ENCODE results near the gene SAT1. TPM values are rescaled to one million over a fixed set of nuclear protein-coding genes. Genes with fewer than 3 reads are reported as not detected.

Gene SAT1
- total RNA-seq, 4 donors from 2014 or later, result 557 to 1,009 (median 639) TPM

DNA sequence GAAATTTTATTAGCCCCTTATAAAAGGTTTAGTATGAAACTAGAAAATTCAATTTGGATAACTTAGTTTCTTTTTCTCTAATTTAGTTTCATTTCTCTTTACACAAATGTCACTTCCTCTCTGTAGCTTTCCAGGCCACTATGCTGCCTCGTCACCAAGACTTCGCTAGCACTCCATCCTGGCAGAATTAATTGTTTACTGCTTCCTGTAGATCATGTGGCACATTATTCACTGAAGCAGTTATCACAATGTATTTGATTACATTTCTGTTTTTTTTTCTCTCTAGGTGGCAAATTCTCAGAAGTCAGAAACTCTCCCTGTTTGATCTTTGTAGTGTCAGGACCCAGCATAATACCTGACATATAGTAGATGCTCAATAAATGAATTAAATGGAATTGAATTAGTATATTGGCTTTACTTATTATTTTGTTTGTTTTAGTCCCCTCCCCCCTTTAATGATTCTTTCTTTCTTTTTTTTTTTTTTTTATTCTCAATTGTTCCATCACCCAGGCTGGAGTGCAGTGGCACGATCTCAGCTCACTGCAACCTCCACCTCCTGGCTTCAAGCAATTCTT, 9.3 kb upstream of the SAT1 start:
- no peak for TF ChIP-seq EP300 (IDR thresholded peaks at IDR 0.05)
- TF ChIP-seq, protein P1, sequence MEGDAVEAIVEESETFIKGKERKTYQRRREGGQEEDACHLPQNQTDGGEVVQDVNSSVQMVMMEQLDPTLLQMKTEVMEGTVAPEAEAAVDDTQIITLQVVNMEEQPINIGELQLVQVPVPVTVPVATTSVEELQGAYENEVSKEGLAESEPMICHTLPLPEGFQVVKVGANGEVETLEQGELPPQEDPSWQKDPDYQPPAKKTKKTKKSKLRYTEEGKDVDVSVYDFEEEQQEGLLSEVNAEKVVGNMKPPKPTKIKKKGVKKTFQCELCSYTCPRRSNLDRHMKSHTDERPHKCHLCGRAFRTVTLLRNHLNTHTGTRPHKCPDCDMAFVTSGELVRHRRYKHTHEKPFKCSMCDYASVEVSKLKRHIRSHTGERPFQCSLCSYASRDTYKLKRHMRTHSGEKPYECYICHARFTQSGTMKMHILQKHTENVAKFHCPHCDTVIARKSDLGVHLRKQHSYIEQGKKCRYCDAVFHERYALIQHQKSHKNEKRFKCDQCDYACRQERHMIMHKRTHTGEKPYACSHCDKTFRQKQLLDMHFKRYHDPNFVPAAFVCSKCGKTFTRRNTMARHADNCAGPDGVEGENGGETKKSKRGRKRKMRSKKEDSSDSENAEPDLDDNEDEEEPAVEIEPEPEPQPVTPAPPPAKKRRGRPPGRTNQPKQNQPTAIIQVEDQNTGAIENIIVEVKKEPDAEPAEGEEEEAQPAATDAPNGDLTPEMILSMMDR (IDR thresholded peaks at IDR 0.05), result no peak
- no peak for TF ChIP-seq POLR2A (IDR thresholded peaks at IDR 0.05)
- no peak for DNase-seq (ENCODE audit: low spot score in 2 of 2)
- H3K4me3 ChIP-seq, result no peak overlapping the region
- no peaks in the 10 kb centered on the region for H3K36me3 ChIP-seq
- no peaks in the 10 kb centered on the region for H3K27me3 ChIP-seq
- H3K4me1 ChIP-seq, result no peaks in the 10 kb centered on the region
- H3K27ac ChIP-seq, result peak overlapping the region in 1 of 4 donors; percentile 53
- 64 to 76% methylated on average over 3 of the region's 3 CpGs for WGBS, 2 donors
- H3K9me3 ChIP-seq, result no peaks in the 10 kb centered on the region

DNA sequence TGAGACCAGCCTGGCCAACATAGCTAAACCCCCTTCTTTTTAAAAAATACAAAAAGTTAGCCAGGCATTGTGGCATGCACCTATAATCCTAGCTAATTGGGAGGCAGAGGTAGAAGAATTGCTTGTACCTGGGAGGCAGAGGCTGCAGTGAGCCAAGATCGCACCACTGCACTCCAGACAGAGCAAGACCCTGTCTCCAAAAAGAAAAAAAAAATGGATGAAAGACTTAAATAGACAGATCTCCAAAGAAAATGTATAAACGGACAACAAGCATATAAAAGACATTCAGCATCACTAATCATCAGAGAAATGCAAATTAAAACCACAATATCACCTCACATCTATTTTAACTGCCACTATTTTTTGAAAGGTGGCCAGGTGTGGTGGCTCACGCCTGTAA, 6.6 kb upstream of the SAT1 start:
- Histone ChIP-seq H3K9me3 (no peaks in the 10 kb centered on the region), H3K4me3 (no peak overlapping the region), H3K36me3 (no peaks in the 10 kb centered on the region), H3K4me1 (no peaks in the 10 kb centered on the region), H3K27me3 (no peaks in the 10 kb centered on the region), H3K27ac (no peak overlapping the region)
- no peak for DNase-seq (ENCODE audit: low spot score in 2 of 2)
- TF ChIP-seq POLR2A (IDR thresholded peaks at IDR 0.05), result no peak
- TF ChIP-seq EP300 (IDR thresholded peaks at IDR 0.05), result no peak
- TF ChIP-seq, protein P1 (IDR thresholded peaks at IDR 0.05), result no peak
- WGBS, 2 donors, result 74 to 91% methylated on average over 3 of the region's 3 CpGs

DNA sequence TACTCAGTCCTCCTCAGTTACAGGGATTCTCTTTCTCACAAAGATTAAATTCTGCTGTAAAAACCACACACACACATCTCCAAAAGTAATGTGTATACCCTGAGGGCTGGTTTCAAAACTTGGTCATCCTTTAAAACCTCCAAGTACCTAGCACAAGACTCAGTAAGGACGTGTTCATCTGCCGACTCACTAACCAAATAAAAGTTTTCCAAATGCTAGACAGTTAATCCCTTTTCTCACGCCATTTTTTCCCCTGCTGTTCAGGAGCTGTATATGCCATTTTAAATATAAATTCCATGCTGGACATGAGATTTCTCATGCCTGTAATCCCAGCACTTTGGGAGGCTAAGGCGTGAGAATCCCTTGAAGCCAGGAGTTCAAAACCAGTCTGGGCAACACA, 3.9 kb upstream of the SAT1 start:
- no peaks in the 10 kb centered on the region for H3K9me3 ChIP-seq
- no peaks in the 10 kb centered on the region for H3K36me3 ChIP-seq
- no peak for DNase-seq (ENCODE audit: low spot score in 2 of 2)
- 77 to 84% methylated on average over 4 of the region's 4 CpGs for WGBS, 2 donors
- H3K4me3 ChIP-seq, result no peak overlapping the region
- H3K27ac ChIP-seq, result no peak overlapping the region
- H3K27me3 ChIP-seq, result no peaks in the 10 kb centered on the region
- TF ChIP-seq, protein P1 (IDR thresholded peaks at IDR 0.05), result no peak
- TF ChIP-seq POLR2A (IDR thresholded peaks at IDR 0.05), result no peak
- no peak for TF ChIP-seq EP300 (IDR thresholded peaks at IDR 0.05)
- H3K4me1 ChIP-seq, result no peaks in the 10 kb centered on the region

DNA sequence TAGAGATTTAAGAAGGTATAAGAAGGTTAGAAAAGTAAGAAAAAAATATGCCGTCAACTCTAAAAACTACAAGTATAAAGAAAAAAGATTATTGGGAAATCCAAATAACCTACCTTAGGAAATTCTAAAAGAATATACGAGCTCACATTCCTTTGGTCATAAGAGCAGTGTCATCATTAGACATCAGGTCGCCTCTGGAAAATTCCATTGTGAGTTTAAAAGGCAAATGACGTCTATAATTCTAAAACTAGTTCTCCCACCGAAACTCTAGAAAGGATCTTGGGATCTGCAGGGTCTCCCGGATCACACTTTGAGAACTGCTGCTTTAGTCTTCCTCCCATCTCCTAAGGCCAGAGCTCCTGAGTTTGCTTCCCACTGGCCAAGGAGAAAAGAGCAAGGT, 518 bp upstream of the SAT1 start:
- H3K27me3 ChIP-seq, result no peaks in the 10 kb centered on the region
- DNase-seq (ENCODE audit: low spot score in 2 of 2), result no peak
- peak overlapping the region in 3 of 4 donors; percentile 40 to 96 (median 72) for H3K27ac ChIP-seq
- H3K4me1 ChIP-seq, result peaks cover 0 to 9% (median 0%) of the 10 kb centered on the region in 4 donors
- peak overlapping the region in 2 of 4 donors; percentile 12 to 72 for H3K4me3 ChIP-seq
- H3K9me3 ChIP-seq, result no peaks in the 10 kb centered on the region
- WGBS, 2 donors, result 38 to 58% methylated on average over 6 of the region's 6 CpGs
- no peak for TF ChIP-seq EP300 (IDR thresholded peaks at IDR 0.05)
- peaks cover 0 to 17% (median 0%) of the 10 kb centered on the region in 3 donors for H3K36me3 ChIP-seq

DNA sequence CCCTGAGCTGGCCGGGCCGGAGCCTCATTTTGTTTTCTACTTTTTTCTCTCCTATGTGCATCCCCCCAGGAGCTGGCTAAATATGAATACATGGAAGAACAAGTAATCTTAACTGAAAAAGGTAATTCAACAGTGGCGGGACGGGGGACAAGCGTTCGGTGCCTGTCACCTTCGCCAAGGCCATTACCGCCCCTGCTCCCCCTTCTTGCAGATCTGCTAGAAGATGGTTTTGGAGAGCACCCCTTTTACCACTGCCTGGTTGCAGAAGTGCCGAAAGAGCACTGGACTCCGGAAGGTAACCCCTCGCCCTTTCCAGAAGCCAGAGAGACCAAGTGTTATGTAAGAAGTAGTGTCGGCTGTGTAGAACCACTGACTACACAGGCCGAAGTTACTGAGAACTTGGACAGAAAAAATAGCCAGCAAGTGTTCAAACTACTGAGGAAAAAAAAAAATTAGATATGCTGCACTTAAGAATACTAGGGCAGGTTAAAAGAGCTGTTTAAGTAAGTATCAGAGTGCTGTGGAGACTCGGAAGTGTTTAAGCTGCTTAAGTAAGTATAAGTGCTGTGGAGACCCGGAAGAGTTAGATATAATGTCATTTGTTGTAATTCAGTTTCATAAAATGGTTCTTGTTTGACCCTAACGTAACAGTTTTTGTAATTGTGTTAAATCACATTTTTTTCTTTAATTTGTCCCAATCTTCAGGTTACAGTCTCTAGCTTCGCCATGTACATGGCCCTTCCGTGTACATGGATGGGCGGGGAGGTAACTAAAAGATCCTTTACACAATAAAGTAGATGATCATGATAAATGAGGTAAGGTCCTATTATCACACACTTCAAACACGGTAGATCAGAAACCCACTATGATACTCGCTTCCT, 856 bp downstream of the SAT1 start:
- WGBS, 2 donors, result 23 to 50% methylated on average over 21 of the region's 21 CpGs
- Histone ChIP-seq H3K27me3 (no peaks in the 10 kb centered on the region), H3K36me3 (peaks cover 0 to 17% (median 0%) of the 10 kb centered on the region in 3 donors), H3K9me3 (no peaks in the 10 kb centered on the region), H3K4me1 (peaks cover 0 to 9% (median 0%) of the 10 kb centered on the region in 4 donors), H3K27ac (peak overlapping the region; percentile 85 to 96 (median 90)), H3K4me3 (peak overlapping the region; percentile 51 to 72 (median 68))
- no peak for DNase-seq (ENCODE audit: low spot score in 2 of 2)
- TF ChIP-seq, protein P1 (IDR thresholded peaks at IDR 0.05), result no peak
- no peak for TF ChIP-seq POLR2A (IDR thresholded peaks at IDR 0.05)
- no peak for TF ChIP-seq EP300 (IDR thresholded peaks at IDR 0.05)

All from tibial nerve (tissue), 4 donors.